Measurements from ENCODE around the gene DPYSL3.

- TF ChIP-seq POLR2A (IDR thresholded peaks at IDR 0.05) (no peak), CTCF (IDR thresholded peaks at IDR 0.05) (no peak)
Observed at GRCh38 chr5:147445090-147445489, 64.8 kb downstream of the DPYSL3 start.

All from esophagus squamous epithelium (tissue), 4 donors.